Pons (tissue), 1 donor: ENCODE results near the gene AMMECR1.

Experiments used
- DNase-seq: peaks from one replicate; pipeline ENCODE4 v3.0.0-alpha.2; 2016; ENCODE audit warnings: low spot score

Gene AMMECR1

GRCh38 chrX:110311437-110312230, 6.3 kb downstream of the AMMECR1 start:
- no peak for DNase-seq

GRCh38 chrX:110310896-110311295, 7.0 kb downstream of the AMMECR1 start:
- DNase-seq: no peak

GRCh38 chrX:110310000-110310790, 7.7 kb downstream of the AMMECR1 start:
- DNase-seq: no peak

- DNase-seq: no peak
These were observed 9.7 kb downstream of the AMMECR1 start for GRCh38 chrX:110308220-110308619.

- no peak for DNase-seq
These were observed 13.0 kb downstream of the AMMECR1 start for GRCh38 chrX:110304884-110305283.

GRCh38 chrX:110304371-110304770, 13.5 kb downstream of the AMMECR1 start:
- DNase-seq: no peak

- DNase-seq: no peak
These were observed 14.9 kb downstream of the AMMECR1 start for GRCh38 chrX:110302975-110303374.

- no peak for DNase-seq
These were observed 16.7 kb downstream of the AMMECR1 start for GRCh38 chrX:110301194-110301593.

GRCh38 chrX:110294087-110294486, 23.8 kb downstream of the AMMECR1 start:
- DNase-seq: no peak

- no peak for DNase-seq
These were observed 24.2 kb downstream of the AMMECR1 start for GRCh38 chrX:110293658-110294057.

- DNase-seq: no peak
These were observed 30.3 kb downstream of the AMMECR1 start for GRCh38 chrX:110287605-110288004.

GRCh38 chrX:110286106-110286505, 31.8 kb downstream of the AMMECR1 start:
- DNase-seq: no peak

GRCh38 chrX:110284159-110284558, 33.7 kb downstream of the AMMECR1 start:
- DNase-seq: no peak

- DNase-seq: no peak
These were observed 35.0 kb downstream of the AMMECR1 start for GRCh38 chrX:110282922-110283321.

GRCh38 chrX:110281377-110281776, 36.5 kb downstream of the AMMECR1 start:
- DNase-seq: no peak

- DNase-seq: no peak
These were observed 36.9 kb downstream of the AMMECR1 start for GRCh38 chrX:110280954-110281353.

GRCh38 chrX:110277609-110278008, 40.3 kb downstream of the AMMECR1 start:
- DNase-seq: no peak

- peak; percentile 1 for DNase-seq
These were observed 41.1 kb downstream of the AMMECR1 start for GRCh38 chrX:110276778-110277177.

GRCh38 chrX:110268886-110269285, 49.0 kb downstream of the AMMECR1 start:
- DNase-seq: no peak

- no peak for DNase-seq
These were observed 49.5 kb downstream of the AMMECR1 start for GRCh38 chrX:110268395-110268794.

- DNase-seq: no peak
These were observed 50.0 kb downstream of the AMMECR1 start for GRCh38 chrX:110267874-110268273.

- DNase-seq: no peak
These were observed 52.2 kb downstream of the AMMECR1 start for GRCh38 chrX:110265661-110266060.

GRCh38 chrX:110259117-110259516, 58.8 kb downstream of the AMMECR1 start:
- no peak for DNase-seq
